ENCODE data around the gene INF2. TPM values are rescaled to one million over a fixed set of nuclear protein-coding genes. Genes with fewer than 3 reads are reported as not detected.

Gene INF2
- polyA plus RNA-seq, 1 experiment, result 14.9 TPM

- CTCF ChIA-PET, result no interaction called here
- DNase-seq (ENCODE audit: low read depth, low spot score), result no peak
- Histone ChIP-seq H3K4me3 (ENCODE audit: low read depth, low read length) (no peak overlapping the region), H3K27ac (ENCODE audit: low read depth, low read length) (no peak overlapping the region), H3K27me3 (ENCODE audit: control insufficient read depth, insufficient read depth, low read length) (no peaks in the 10 kb centered on the region), H3K9me3 (ENCODE audit: control insufficient read depth, insufficient read depth, low read length) (peaks cover 6% of the 10 kb centered on the region)
- TF ChIP-seq CTCF (IDR thresholded peaks at IDR 0.05; ENCODE audit: low read depth, low read length), result no peak
- POLR2A ChIA-PET, result interaction anchor here (0.6 kb wide), 1 partner anchor 1111 kb away, joined by 3 read pairs; no protein-coding TSS in a partner anchor
These were observed 5.0 kb upstream of the INF2 start for GRCh38 chr14:104684449-104684821.

- no peak for DNase-seq (ENCODE audit: low read depth, low spot score)
- no peak for TF ChIP-seq CTCF (IDR thresholded peaks at IDR 0.05; ENCODE audit: low read depth, low read length)
- CTCF ChIA-PET, result no interaction called here
These were observed 4.0 kb upstream of the INF2 start for GRCh38 chr14:104685216-104685997.

GRCh38 chr14:104685998-104686610 is 3.3 kb upstream of the INF2 start:
- CTCF ChIA-PET, result no interaction called here
- H3K9me3 ChIP-seq (ENCODE audit: control insufficient read depth, insufficient read depth, low read length), result peaks cover 6% of the 10 kb centered on the region
- POLR2A ChIA-PET, result no interaction called here

More at GRCh38 chr14:104685216-104685997, 4.0 kb upstream of the INF2 start:
- Histone ChIP-seq H3K27me3 (ENCODE audit: control insufficient read depth, insufficient read depth, low read length) (no peaks in the 10 kb centered on the region), H3K9me3 (ENCODE audit: control insufficient read depth, insufficient read depth, low read length) (peaks cover 6% of the 10 kb centered on the region), H3K4me3 (ENCODE audit: low read depth, low read length) (no peak overlapping the region), H3K27ac (ENCODE audit: low read depth, low read length) (no peak overlapping the region)
- POLR2A ChIA-PET, result interaction anchor here (0.6 kb wide), 1 partner anchor 1112 kb away, joined by 3 read pairs; no protein-coding TSS in a partner anchor

GRCh38 chr14:104686624-104687517 is 2.5 kb upstream of the INF2 start:
- H3K27me3 ChIP-seq (ENCODE audit: control insufficient read depth, insufficient read depth, low read length), result no peaks in the 10 kb centered on the region
- ChIA-PET POLR2A (interaction anchor here (0.5 kb wide), 1 partner anchor 46 kb away, joined by 4 read pairs; no protein-coding TSS in a partner anchor), CTCF (no interaction called here)
- no peak overlapping the region for H3K27ac ChIP-seq (ENCODE audit: low read depth, low read length)
- H3K9me3 ChIP-seq (ENCODE audit: control insufficient read depth, insufficient read depth, low read length), result peaks cover 6% of the 10 kb centered on the region
- TF ChIP-seq CTCF (IDR thresholded peaks at IDR 0.05; ENCODE audit: low read depth, low read length), result no peak
- DNase-seq (ENCODE audit: low read depth, low spot score), result no peak
- H3K4me3 ChIP-seq (ENCODE audit: low read depth, low read length), result no peak overlapping the region

More at GRCh38 chr14:104685998-104686610, 3.3 kb upstream of the INF2 start:
- no peaks in the 10 kb centered on the region for H3K27me3 ChIP-seq (ENCODE audit: control insufficient read depth, insufficient read depth, low read length)
- no peak overlapping the region for H3K27ac ChIP-seq (ENCODE audit: low read depth, low read length)
- no peak for TF ChIP-seq CTCF (IDR thresholded peaks at IDR 0.05; ENCODE audit: low read depth, low read length)
- H3K4me3 ChIP-seq (ENCODE audit: low read depth, low read length), result no peak overlapping the region
- no peak for DNase-seq (ENCODE audit: low read depth, low spot score)
